Measurements from ENCODE around the gene PAN2.
"Not testable (repeated sequence)": the region's sequence is repeated elsewhere in the genome, so short reads cannot be mapped to it uniquely, and the experiment has no call there.

The PAN2 gene

GRCh38 chr12:56346675-56347074 is 12.9 kb upstream of the PAN2 start:
- DNase-seq = no peak

DNA sequence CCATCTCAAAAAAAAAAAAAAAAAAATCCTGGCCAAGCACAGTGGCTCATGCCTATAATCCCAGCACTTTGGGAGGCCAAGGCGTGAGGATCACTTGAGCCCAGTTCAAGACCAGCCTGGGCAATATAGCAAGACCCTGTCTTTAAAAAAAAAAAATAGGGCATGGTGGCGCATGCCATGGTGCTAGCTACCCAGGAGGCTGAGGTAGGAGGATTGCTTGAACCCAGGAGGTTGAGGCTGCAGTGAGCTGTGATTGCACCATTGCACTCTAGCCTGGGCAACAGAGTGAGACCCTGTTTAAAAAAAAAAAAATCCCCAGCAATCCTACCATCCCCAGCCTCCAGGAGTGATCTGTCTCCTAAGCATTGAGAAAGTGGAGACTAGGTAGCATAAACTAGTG is 8.5 kb upstream of the PAN2 start:
- DNase-seq = not testable (repeated sequence)

DNA sequence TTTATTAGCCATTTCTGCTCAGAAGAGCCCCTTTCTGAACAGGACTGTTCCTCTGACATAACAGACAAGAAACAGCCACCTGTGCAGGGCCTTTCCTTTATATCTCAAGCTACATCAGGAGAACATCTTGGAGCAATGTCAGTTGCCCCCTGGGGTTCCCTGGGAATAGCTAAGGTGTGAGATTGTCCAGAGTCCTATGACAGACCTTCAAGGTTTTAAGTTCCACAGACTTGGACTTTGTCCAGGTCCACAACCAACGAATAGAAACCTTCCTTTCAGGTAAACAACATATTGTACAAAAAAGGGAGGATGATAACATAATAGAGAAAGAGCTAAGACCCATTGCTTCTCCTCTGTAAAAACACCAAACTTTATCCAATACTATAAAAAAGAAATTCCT is 7.8 kb upstream of the PAN2 start:
- no peak for DNase-seq

DNA sequence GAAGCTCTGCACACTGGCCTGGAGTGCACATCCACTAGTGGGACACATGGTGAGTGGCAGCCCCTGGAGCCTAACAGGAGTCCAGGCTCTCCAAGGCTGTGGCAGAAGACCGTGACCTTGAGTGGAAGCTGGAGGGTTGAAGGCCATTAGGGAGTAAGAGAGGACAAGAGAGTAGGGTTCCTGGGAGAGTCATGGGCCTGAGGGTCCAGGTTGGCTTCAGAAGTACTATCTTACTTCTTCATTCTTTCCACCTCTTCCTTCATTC is 5.3 kb upstream of the PAN2 start:
- no peak for DNase-seq

DNA sequence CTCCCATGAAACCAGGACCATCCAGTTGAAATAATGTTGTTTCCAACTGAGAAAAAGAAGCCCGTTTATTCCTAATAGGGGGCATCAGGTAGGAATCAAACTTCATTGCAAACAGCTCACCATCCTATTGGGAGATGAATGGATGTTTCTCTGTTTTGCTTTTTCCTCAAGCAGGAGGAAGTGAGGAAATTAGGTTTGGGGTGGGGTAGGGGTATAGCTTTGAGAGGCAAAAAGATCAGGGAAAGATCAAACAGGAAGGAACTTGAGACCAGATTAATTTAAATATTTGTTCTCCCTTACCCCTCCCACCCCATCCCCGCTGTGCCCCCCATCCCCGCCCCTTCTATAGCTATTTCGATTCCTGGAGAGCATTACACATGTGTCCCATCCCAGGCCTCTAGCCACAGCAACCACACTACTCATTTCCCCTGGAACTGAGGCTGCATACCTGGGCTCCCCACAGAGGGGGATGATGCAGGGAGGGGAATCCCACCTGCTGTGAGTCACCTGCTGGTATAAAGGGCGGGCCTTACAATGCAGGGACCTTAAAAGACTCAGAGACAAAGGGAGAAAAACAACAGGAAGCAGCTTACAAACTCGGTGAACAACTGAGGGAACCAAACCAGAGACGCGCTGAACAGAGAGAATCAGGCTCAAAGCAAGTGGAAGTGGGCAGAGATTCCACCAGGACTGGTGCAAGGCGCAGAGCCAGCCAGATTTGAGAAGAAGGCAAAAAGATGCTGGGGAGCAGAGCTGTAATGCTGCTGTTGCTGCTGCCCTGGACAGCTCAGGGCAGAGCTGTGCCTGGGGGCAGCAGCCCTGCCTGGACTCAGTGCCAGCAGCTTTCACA is 4.7 kb upstream of the PAN2 start, which contains the start of gene IL23A:
IL23A (plus strand) TSS at position 577 of the 850 bp plus-strand sequence; CDS start at position 738, 161 bp downstream.
- DNase-seq = peak; percentile 88

DNA sequence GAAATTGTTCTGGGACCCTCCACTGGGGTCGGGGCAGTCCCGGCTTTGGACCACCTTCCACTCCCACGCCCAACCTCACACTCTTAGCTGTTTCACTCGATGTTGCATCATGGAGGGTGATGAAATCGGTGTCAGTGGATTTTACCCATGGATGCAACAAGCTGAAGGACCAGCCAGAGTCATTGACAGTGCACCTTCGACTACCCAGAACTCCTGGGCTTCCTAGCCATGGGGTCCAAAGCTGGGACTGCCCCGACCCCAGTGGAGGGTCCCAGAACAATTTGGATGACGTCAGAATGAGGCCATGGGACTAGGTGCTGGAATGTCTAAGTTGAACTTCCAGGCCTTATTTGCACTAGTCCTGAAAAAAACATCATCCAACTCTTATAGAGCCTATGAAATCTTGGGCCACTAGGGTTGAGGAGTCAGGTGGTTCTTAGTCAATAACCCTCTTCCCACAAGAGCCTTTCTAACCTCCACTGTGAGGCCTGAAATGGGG is 4.0 kb upstream of the PAN2 start:
- DNase-seq = no peak

DNA sequence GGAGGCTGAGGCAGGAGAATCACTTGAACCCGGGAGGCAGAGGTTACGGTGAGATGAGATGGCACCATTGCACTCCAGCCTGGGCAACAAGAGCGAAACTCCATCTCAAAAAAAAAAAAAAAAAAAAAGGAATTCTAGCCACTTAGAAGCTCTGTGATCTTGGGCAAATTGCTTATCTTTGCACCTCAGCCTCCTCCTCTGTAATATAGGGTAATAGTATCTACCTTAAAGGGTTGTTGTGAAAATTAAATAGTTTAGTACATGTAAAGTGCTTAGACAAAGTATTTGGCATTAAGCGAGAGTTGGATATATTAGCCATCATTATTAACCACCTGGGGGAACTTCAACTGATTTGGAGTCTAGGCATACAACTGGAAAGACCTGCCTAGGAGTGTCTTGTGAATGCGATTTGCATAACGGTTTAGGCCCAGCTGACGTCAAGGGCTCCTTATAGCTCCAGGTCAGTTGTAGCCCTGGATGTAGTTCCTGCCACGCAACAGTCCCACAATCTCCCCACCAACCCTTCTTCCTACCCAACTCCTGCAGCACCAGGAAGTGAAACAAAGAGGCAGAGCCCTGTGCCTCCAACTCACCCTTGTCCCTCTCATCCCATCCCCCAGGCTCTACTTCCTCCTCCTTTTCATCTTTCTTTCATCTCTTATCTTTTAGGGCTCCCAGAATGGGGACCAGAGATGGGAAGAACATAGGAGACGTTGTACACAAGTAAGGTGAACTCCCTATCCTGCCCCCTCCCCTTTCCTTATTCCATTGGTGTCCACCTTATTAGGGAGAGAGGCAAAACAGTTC is 2.8 kb upstream of the PAN2 start:
- no peak for DNase-seq

GRCh38 chr12:56335527-56335926 is 1.7 kb upstream of the PAN2 start:
- DNase-seq = not testable (repeated sequence)

DNA sequence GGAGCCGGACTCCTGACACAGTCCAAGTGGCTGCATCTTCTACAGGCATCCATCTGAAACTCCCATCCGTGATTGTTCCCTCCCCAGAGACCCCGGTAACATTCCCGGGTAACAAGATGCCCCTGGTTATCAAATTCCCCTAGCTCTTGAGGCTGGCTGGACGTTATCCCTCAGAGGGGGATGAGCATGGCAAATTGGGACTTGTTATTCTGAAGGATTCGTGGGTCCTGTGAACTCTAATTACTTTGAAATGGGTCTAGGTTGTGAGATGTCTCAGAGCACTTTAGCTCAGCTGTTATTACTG is 642 bp upstream of the PAN2 start:
- DNase-seq = no peak

GRCh38 chr12:56333197-56333678 is 562 bp downstream of the PAN2 start:
- DNase-seq = no peak

GRCh38 chr12:56332512-56333196 is 1.1 kb downstream of the PAN2 start:
- no peak for DNase-seq

DNA sequence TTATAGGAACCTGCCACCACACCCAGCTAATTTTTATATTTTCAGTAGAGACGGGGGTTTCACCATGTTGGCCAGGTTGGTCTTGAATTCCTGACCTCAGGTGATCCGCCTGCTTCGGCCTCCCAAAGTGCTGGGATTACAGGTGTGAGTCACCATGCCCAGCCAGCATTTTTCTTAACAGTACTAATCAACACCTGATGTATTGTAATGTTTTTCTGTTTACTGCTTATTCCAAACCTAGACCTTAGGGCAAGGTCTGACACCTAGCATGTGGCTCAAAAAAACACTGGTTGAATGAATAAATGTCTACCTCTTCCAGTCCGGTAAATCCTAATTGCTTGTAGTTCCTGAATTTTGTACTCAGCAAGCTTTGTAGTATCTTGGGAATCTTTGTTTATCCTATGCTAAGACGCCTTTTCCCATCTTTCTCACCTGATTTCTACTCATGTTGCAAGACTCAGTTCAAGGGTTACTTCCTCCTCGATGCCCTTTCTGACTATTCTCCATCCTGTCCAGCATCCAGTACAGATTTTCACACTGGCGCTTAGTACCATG is 2.8 kb downstream of the PAN2 start:
- no peak for DNase-seq

DNA sequence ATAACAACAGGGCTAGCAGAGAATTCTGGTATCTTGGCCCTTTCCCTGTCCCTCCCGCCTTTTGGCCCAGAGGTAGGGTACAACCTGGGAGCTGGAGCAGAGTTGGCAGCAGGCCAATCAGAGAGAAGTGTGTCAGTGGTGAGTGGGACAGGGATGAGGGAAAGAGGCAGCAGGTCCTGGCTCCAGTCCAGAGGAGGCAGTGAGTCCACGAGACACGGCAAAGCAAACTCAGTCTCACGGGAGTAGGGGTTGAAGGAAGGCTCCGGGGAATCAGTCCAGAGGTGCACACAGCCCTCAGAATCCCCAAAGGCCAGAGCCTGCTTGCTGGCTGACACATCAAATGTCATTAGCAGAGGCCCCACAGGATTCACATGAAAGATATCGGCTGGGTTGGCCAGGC is 7.3 kb downstream of the PAN2 start:
- no peak for DNase-seq

DNA sequence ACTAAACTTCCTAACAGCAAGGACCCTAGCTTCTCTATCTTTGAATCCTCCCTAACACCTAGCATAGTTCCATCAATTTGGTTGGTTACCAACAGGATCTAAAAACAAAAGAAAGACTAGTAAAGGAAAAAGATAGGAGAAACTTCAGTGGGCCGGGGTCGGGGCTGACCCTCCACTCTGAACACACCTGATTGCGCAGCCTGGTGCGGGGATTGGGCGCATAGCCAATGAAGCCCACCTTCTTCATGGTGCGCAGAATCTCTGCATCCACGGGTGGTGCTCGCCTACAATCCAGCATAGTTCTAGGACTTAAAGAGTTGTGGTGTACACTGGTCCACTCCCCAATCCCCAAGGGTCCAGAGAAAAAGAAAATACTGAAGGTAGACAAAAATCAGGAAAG is 7.7 kb downstream of the PAN2 start:
- no peak for DNase-seq

GRCh38 chr12:56324206-56324605 is 9.6 kb downstream of the PAN2 start:
- DNase-seq = no peak

DNA sequence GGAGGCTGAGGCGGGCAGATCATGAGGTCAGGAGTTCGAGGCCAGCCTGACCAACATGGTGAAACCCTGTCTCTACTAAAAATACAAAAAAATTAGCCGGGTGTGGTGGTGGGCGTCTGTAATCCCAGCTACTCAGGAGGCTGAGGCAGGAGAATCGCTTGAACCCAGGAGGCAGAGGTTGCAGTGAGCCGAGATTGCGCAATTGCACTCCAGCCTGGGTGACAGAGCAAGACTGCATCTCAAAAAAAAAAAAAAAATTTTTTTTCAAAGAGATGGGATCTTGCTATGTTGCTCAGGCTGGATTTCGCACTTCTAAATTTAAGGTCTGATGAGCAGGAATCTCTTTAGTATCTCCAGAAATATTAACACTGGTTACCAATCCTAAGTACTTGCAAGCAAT is 12.2 kb downstream of the PAN2 start:
- DNase-seq = not testable (repeated sequence)

DNA sequence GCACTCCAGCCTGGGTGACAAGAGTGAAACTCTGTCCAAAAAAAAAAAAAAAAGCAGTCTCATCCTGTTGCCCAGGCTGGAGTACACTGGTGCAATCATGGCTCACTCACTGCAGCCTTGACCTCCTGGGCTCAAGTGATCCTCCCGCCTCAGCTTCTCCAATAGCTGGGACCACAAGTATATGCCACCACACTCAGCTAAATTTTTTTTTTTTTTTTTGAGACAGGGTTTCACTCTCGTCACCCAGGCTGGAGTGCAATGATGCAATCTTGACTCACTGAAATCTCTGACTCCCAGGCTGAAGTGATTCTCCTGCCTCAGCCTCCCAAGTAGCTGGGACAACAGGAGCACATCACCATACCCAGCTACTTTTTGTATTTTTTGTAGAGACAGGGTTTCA is 12.8 kb downstream of the PAN2 start:
- no peak for DNase-seq

DNA sequence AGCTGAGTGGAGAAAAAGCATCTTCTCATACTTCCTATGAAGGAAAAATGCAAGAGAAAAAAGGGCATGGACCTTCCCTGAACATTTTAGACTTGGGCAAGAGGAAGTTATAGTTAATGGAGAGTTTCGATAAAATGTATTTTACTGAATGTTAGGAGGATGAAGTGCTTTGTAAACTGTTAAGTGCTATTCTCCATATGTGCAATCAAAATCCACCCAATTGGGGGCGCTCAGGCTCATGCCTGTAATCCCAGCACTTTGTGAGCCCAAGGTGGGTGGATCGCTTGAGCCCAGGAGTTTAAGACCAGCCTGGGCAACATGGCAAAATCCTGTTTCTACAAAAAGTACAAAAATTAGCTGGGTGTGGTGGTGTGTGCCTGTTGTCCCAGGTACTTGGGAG is 16.1 kb downstream of the PAN2 start:
- DNase-seq = no peak

- peak; percentile 98 for DNase-seq
These were observed 18.0 kb downstream of the PAN2 start, which contains the start of gene CNPY2 for GRCh38 chr12:56315622-56316473. Gene CNPY2 (minus strand): TSS chr12:56315988. CDS start chr12:56315217, 771 bp downstream.

DNA sequence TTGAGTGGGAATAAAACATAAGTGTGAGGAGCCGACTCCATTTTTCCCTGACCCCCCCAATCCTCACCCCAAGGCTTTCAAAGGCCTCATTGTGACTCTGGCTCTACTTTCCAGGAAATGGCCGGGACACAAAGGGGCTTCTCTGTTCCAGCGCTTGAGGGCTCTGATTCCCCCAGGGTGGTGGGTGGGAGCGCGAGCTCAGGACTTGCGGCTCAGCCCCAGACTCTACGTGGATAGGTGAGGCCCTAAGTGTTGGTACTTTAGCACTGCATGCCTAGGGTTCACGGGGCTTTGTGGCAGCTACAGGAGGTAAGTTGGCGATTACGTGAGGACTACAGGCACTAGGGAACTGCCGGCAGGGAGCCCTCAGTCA is 18.6 kb downstream of the PAN2 start:
- DNase-seq = no peak

DNA sequence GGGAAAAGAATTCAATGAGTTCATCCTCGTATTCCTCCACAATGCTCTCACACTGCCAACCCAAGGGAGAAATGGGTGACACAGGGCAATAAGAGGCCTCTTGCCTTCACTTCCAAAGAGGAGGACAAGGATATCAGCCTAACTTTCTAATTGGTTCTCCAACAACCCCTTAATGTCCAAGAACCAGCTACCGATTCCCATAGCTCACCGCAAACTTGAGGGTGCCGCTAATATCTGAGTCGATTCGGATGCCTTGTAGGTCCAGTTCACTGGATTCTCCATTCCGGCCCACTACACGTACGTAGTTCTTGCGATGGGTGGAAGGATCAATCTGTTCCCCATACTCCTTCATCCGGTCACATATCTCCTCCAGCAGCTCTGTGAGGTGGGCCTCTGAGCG is 22.8 kb downstream of the PAN2 start:
- DNase-seq = no peak

- DNase-seq = no peak
These were observed 25.1 kb downstream of the PAN2 start for GRCh38 chr12:56308714-56309113.

Measured in activated CD4-positive, alpha-beta T cell treated with anti-CD3 and anti-CD28 coated beads, Interleukin-2, amount 50 U/mL, for 16 hours (primary cell).